Suppressor macrophage (primary cell): ENCODE results near the gene GAST.
"Not testable (repeated sequence)": the region's sequence is repeated elsewhere in the genome, so short reads cannot be mapped to it uniquely, and the experiment has no call there.

ENCODE experiments used
- DNase-seq, 4 experiments: peaks; one replicate each; pipeline ENCODE4 v3.0.0-alpha.2; 2020 to 2022

The GAST gene

DNA sequence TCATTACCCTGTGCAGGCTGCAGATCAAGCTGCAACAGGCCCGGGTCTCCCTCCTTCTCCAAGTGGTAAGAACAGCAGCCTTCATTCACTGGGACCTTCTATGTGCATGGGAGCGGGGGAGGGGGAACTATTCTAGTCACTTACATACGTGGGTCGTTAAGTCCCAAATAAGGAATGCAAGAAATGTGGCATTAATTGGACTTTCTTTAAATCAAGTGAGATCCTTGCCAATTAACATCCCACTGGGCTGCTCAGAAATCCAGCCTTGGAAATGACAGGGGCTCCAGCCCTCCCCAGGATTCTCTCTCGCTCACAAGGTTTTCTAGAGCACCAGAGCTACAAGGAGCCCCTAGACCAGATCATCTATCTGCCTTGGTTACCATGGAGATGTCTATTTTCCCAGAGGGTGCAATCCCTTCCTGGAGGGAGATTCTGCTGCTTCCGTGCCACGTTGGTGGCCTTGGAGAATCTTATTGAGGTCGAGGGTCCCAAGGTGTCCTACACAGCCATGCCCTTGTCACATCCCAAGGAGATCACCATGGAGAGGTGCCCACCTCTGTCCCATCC lies 28.6 kb upstream of the GAST start:
- no peak for DNase-seq

DNA sequence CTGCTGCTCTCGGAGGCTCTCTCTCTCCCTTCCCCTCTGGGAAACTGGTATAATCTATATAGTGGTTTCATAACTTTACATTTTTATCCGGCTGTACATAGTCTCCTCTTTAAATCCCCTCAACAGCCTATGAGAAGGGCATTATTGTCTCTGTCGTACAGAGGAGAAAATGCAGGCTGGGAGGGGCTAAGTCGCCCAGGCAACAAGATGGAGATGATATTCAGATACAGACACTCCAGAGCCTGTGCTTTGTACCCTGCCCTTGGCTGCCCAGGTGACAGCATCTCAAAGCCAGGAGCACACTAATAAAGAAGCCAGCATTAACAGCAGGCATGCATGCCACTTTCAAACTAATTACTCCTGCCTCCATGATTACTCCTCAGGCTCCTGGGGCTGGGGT lies 28.1 kb upstream of the GAST start:
- no peak for DNase-seq

DNA sequence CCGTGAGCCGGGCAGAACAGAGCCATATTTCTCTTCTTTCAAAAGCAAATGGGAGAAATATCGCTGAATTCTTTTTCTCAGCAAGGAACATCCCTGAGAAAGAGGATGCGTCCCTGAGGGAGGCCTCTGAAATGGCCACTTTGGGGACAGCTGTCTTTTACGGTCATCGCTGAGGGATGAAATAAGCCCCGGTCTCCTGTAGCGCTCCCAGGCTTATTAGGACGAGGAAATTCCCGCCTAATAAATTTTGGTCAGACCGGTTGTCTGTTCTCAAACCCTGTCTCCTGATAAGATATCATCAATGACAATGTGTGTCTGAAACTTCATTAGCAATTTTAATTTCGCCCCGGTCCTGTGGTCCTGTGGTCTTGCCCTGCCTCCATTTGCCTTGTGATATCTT lies 26.4 kb upstream of the GAST start:
- not testable (repeated sequence) for DNase-seq

DNA sequence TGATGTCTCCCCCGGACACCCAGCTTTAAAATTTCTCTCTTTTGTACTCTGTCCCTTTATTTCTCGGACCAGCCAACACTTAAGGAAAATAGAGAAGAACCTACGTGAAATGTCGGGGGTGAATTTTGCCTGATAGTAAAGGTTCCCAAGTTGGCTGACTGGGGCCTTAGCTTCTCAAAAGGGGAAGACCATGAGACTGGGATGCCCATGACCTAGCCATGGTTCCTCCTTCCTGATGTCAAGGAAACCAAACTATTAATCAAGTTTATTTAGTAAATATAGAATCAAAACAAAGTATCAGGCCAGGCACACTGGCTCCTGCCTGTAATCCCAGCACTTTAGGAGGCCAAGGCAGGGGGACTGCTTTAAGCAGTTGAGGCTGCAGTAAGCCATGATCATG lies 25.9 kb upstream of the GAST start:
- peak; percentile 62 to 78 (median 76) for DNase-seq

DNA sequence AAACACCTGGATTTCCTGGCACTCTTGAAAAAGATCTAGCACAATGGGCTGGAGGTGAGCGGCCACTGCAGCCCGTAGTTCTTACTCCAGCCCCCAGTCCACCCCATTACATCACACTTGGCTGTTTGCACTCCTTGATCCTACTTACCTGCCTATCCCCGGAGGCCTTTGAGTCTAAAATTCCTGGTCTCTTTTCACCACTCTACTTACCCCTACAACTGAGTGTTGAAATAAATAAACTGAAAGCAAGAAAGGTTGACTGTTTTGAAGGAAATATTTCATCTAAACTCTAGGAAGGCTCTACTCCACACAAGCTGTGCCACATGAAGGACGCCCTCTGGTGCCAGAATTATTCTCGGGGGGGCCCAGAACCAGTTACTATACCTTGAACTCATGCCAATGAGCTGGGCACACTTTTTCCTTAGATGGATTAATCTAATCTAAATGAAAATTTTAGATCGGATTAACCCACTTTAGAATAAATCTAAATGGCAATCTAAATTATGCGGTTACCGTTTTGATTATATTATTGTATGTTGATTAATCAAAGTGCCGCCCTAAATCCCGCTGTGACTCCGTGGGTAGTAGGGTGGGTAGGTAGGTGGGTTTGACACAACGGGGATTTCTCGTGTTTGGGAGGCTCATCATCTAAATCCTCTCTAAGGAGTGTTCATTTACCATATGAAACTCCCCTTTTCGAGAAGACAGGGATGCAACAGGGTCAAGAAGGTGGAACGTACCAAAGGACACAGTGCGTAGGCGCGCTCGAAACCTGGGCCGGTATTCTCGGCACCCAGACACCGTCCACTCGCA lies 24.1 kb upstream of the GAST start:
- peak in 3 of 4 experiments; percentile 38 to 58 (median 46) for DNase-seq

DNA sequence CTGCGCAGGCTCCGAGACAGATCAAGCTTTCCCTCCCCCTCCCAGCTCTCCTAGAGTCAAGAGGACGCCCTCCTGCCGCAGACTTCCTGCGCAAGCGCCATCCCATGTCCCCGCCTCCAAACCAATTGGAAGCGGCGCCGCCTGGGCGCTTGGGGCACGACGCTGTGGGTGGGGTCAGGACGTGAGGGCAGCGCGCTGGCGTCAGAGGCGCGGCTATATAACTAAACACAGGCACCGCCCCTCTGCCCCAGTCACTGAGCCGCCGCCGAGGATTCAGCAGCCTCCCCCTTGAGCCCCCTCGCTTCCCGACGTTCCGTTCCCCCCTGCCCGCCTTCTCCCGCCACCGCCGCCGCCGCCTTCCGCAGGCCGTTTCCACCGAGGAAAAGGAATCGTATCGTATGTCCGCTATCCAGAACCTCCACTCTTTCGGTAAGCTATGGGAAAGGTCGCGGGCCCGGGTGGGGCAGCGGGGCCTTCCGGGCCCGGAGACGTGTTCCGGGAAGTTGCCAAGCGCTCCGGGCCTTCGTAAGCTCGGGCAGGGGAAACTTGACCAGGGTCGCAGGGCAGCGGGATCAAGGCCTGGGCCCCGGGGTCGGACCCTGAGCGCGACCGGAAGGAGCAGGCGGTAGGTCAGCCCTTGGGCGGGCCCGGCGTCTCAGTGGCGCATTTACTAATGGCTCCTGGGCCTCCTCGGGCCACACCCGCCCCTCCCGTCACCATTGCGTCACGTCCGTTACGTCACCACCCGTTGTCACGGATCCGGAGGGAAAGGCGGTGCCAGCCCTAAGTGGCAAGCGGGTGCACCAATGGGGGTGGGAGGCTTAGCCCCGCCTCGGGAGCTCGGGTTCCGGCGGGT lies 23.3 kb upstream of the GAST start, which contains the start of gene EIF1:
TSS of gene EIF1 (plus strand) at position 245 of the 856 bp plus-strand sequence. CDS start at position 399, 154 bp downstream.
- peak; percentile 100 for DNase-seq

DNA sequence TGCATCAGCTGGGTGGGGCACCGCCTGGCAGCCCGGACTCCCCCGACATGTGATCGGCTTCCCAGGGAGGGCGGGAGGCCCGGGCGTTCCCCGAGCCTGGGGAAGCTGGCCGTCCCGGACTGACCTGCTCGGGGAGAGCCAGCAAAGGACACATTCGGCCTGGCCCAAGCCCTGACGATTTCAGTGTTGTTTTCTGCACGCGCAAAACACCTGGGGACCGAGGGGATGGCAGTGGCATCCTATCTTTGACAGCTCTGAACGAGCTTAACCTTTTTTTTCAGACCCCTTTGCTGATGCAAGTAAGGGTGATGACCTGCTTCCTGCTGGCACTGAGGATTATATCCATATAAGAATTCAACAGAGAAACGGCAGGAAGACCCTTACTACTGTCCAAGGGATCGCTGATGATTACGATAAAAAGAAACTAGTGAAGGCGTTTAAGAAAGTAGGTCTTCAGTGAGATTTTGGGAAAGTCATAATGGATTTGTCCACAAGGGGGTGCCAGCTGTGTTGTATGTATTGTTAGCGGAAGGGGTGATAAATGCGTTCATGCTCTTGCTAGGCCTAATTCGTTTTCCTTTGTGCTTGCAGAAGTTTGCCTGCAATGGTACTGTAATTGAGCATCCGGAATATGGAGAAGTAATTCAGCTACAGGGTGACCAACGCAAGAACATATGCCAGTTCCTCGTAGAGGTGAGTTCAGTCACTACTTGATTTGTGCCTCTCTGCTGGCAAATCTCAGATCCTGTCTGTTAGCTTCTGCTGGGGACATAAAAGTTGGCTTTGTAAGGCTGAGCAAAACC lies 22.4 kb upstream of the GAST start:
- peak; percentile 73 to 82 (median 74) for DNase-seq

DNA sequence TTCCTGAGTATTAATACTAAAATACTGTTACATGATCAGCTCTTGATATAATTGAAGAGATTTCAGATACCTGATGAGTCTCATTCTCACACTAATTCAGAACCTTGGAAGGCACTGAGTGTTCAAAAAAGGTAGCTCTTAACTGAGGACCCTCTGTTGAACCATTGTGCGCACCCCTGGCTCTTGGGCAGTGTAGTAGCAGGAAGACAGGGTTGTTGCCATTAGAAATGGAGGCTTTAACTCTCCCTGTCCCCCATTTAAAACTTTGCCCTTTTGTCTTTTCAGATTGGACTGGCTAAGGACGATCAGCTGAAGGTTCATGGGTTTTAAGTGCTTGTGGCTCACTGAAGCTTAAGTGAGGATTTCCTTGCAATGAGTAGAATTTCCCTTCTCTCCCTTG lies 21.6 kb upstream of the GAST start:
- no peak for DNase-seq

DNA sequence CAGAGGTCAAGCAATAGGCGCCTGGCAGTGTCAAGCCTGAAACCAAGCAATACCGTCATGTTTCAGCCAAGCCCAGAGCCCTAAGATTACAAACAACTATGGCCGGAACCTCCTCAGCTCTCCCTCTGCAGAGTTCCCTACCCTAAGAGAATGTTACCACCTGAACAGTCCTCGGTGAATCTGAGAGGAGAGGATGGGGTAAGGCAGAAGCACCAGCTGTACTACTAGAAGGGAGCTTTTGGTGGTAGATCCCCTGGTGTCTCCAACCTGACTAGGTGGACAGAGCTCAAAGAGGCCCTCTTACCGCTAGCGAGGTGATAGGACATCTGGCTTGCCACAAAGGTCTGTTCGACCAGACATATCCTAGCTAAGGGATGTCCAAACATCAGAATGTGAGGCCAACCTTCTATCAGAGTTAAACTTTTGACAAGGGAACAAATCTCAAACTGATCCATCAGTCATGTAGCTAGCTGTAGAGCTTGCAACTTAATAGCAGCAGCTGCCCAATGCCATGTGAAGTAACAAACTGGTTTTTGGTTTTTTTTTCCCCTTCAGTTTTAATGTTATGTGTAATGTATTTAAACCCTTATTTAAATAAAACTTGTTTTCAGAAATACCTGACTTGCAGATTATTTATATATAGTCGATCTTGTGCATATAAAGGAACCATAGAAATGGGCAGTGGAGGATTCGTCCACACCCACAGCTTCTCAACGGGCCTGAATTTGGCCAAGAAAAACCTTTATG lies 20.9 kb upstream of the GAST start:
- DNase-seq, result peak in 1 of 4 experiments; percentile 19

DNA sequence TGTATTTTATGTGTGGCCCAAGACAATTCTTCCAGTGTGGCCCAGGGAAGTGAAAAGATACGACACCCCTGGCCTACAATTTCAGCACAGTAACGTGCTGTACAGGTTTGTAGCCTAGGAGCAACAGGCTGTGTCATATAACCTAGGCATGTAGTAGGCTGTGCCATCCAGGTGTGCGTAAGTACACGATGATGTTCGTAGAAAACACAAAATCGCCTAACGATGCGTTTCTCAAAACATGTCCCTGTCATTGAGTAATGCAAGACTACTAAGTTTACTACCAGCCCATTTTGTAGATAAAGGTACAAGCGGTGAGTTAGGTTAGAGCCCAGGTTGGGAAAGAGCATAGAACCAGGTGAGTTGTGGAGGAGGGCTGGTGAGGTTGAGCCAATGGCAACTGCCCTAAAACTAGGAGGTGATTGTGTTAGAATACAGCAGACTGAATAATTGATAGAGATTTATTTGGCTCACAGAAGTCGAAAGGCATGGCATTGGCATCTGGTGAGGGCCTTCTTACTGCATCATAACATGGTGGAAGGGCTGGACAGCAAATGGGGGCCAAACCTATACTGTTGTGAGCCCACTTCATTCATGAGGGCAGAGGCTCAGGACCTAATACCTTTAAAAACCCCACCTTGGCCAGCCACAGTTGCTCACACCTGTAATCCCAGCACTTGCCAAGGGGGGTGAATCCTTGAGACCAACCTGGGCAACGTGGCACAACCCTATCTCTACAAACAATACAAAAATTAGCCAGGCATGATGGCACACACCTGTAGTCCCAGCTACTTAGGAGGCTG lies 19.2 kb upstream of the GAST start:
- peak in 2 of 4 experiments; percentile 21 for DNase-seq

DNA sequence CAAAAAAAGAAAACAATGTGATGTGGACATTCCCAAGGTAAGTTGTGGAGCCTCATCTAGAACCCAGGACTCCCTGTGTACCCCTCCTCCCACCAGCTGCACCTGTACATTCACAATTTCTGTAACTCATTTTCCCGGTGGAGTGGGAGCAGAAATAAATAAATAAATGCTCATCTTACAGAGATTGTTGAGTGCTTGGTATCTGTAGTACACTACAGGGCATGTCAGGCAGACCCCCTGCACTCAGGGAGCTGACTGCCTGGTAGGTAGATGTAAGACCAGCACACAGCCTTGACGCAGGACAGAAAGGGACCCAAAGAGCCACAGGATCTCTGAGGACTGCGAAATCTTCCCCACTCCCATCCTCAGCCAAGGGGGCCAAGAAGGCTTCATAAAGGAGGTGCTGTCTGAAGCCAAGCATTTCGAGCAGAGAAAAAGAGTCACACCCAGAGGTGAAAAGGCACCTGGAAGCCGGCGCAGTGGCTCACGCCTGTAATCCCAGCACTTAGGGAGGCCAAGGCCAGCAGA lies 16.9 kb upstream of the GAST start:
- no peak for DNase-seq

DNA sequence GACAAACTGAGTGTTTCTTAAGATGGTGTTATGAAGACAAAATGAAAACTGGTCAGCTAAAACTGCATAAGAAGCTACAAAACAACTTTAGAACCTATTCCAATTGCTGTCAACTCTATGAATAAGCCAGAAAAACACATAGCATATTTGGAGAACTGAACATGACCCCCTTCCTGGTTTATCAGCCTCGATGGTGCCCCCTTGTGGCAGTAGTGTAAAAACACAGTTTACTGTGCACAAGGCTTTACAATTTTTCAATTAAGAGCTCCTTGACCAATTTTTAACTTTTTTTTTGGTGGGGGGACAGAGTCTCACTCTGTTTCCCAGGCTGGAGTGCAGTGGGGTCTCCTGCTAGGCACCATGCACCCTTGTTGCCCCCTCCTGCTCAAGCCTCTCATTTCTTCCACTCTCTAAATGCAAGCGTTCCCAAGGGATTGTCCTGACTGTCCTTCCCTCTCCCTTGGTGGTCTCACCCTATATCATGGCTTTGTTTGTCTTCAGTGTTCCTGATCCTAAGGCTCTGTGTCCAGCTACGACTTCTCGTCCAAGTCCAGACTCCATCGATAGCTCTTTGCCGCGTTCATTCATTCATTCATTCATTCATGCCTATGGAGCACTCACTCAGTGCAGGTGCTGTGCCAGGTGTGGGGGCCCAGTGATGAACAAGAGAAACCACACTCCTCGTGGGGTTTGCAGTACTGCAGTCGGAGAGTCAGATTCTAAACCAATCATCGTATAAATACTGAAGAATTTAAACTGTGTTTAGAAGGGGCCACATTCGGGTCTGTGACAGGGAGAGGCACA lies 16.0 kb upstream of the GAST start:
- DNase-seq, result peak; percentile 85 to 95 (median 92)

DNA sequence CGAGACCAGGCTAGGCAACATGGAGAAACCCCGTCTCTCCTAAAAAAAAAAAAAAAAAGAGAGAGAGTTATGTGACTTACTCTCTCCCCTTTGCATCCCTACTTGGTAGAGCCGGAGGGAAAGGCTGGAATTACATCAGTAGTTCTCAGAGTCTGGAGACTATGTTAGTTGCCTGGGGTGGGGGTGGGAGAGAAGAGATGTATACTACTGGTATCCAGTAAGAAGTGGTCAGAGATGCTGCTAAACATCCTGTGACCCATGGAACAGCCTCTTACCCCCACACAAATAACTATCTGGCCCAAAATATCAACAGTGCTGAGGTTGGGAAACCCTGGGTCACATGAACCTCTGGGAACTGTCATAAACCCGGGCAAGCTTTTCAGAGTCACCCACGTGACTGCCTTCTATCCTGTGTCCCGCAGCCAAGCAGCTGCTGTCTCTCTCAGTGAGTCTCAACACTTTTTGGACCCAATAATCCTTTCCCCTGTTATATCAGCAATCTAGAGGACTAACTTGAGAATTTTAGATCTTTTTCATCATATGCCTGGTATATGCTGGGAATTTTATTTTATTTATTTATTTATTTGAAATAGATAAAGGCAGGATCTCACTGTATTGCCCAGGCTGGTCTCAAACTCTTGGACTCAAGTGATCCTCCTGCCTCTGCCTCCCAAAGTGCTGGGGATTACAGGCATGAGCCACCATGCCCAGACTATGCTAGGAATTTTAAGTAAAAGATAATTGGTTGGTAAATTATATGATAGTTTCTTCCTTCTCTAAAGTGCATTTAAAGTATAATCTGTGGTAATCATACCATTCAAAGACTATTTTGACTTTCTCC lies 14.8 kb upstream of the GAST start:
- peak; percentile 88 to 95 (median 94) for DNase-seq

DNA sequence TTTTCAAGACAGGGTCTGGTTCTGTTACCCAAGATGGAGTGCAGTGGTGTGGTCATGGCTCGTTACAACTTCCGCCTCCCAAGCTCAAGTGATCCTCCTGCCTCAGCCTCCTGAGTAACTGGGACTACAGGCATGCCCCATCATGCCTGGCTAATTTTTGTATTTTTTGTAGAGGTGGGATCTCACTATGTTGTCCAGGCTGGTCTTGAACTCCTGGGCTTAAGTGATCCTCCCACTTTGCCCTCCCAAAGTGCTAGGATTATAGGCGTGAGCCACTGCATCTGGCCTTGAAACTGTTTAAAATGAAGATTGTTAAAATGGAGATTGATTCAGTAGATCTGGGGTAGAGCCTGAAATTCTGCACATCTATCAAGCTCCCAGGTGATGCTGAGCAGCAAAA lies 11.3 kb upstream of the GAST start:
- DNase-seq, result not testable (repeated sequence)

DNA sequence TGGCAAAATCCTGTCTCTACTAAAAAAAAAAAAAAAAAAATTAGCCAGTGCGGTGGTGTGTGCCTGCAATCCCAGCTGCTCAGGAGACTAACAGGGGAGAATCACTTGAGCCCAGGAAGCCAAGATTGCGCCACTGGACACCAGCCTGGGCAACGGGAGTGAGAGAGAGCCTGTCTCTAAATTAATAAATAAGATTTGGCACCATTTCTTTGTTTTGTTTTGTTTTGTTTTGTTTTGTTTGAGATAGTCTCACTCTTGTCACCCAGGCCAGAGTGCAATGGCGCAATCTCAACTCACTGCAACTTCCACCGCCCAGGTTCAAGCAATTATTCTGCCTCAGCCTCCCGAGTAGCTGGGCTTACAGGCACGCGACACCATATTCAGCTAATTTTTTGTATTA lies 9.4 kb upstream of the GAST start:
- DNase-seq, result no peak

DNA sequence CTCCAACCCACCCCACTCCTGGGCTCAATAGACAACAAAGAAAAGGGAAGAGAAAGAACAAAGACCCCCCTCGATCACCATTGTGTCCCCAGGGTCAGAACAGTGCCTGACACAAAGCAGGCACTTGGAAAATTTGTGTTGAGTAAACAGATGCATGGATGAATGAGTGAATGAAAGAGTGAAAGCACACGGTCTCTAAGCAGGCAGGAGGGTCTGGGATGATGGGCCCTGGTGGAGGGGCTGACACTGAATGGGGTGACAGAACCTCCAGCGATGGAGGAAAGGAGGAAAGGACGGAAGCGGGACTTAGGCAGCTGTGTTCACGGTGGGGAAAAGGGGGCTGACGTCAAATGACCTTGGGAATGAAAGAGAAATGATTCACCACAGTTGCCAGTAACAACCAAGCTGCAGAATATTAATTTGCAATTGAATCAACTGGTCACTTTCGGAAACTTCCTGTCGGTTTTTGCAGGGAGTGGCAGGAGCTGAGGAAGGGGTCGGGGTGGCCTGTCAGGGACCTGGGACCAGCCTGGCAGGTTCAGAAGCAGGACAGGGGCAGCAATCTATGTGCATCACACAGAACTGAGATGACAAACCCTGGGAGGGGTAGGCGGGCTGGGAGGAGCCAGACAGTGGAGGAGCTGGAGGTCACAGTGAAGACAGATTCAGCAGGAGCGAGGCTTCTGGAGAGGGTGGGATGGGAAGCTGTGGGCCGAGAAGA lies 6.7 kb upstream of the GAST start:
- DNase-seq, result no peak

DNA sequence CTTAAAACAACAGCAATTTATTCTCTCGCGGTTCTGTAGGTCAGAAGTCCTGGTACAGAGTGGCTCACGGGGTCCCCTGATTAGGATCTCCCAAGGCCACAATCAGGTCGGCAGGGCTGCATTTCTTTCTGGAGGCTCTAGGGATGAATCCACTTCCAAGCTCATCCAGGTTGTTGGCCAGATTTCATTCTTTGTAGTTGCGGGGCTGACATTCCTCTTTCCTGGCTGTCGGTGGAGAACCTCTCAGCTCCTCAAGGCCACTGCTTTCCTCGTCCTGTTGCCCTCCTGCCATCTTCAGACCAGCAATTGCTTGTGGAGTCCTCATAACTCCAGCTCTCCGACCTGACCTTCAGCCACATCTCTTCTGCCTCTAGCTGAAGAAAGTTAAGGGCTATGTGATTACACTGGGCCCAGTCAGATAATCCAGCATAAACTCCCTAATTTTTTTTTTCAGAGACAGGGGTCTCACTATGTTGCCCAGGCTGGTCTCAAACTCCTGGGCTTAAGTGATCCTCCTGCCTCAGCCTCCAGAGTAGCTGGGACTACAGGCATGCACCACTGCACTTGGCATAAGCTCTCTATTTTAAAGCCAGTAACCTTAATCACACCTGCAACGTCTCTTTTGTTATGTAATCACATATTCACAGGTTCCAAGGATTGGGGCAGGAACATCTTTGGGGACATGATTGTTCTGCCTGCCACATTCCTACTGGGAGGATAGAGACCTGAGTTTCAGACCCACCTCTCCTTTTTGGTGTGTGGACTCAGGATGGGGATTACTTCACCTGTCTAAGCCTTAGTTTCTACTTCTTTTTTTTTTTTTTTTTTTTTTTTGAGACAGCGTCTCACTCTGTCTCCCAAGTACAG lies 4.1 kb upstream of the GAST start:
- DNase-seq, result no peak
